H9 (cell line): ENCODE data around the gene CDH15. TPM values are rescaled to one million over a fixed set of nuclear protein-coding genes. Genes with fewer than 3 reads are reported as not detected.

Source experiments
- DNase-seq: peaks from one replicate; pipeline ENCODE4 v3.0.0-alpha.2; 2017
- H2AFZ ChIP-seq: one replicate; pipeline ENCODE4 v1.6.1; 2013; ENCODE audit warnings: mild to moderate bottlenecking, low read length, control low read depth, moderate library complexity
- H2AK5ac ChIP-seq: 2 replicates; pipeline ENCODE4 v1.6.1; 2013; ENCODE audit warnings: low read length, control low read depth, mixed read lengths; ENCODE audit not compliant: insufficient read length
- H2BK120ac ChIP-seq: one replicate; pipeline ENCODE4 v1.6.1; 2013; ENCODE audit warnings: low read depth, mild to moderate bottlenecking, low read length, control low read depth, inconsistent platforms; ENCODE audit not compliant: poor library complexity, severe bottlenecking
- H2BK12ac ChIP-seq: 2 replicates; pipeline ENCODE4 v1.6.1; 2013; ENCODE audit warnings: low read length, control low read depth, mixed read lengths, low read depth; ENCODE audit not compliant: insufficient read length
- H2BK15ac ChIP-seq: 2 replicates; pipeline ENCODE4 v1.6.1; 2013; ENCODE audit warnings: low read depth, low read length, control low read depth
- H2BK20ac ChIP-seq: one replicate; pipeline ENCODE4 v1.6.1; 2013; ENCODE audit warnings: low read depth, mild to moderate bottlenecking, low read length, control low read depth, inconsistent platforms; ENCODE audit not compliant: poor library complexity, severe bottlenecking
- H2BK5ac ChIP-seq: 2 replicates; pipeline ENCODE4 v1.6.1; 2013; ENCODE audit warnings: low read length, control low read depth, mixed read lengths; ENCODE audit not compliant: insufficient read length
- H3K14ac ChIP-seq: 2 replicates; pipeline ENCODE4 v1.6.1; 2013; ENCODE audit warnings: low read length, control low read depth; ENCODE audit not compliant: insufficient read depth
- H3K18ac ChIP-seq: 2 replicates; pipeline ENCODE4 v1.6.1; 2013; ENCODE audit warnings: low read depth, mild to moderate bottlenecking, mixed read lengths, low read length, control low read depth; ENCODE audit not compliant: insufficient read length
- H3K23ac ChIP-seq: 2 replicates; pipeline ENCODE4 v1.6.1; 2013; ENCODE audit warnings: low read length, control low read depth, mixed read lengths, low read depth; ENCODE audit not compliant: insufficient read length
- H3K23me2 ChIP-seq: 2 replicates; pipeline ENCODE4 v1.6.1; 2013; ENCODE audit warnings: low read depth, mild to moderate bottlenecking, mixed read lengths, low read length, control low read depth; ENCODE audit not compliant: insufficient read length, poor library complexity, severe bottlenecking
- H3K27ac ChIP-seq: 2 replicates; pipeline ENCODE4 v1.5.1; 2013; ENCODE audit warnings: low read length, control low read depth, mixed read lengths, low read depth; ENCODE audit not compliant: insufficient read length
- H3K27me3 ChIP-seq: 2 replicates; pipeline ENCODE4 v1.6.1; 2013; ENCODE audit warnings: low read length, control low read depth, inconsistent platforms; ENCODE audit not compliant: insufficient read depth
- H3K4ac ChIP-seq: 2 replicates; pipeline ENCODE4 v1.6.1; 2013; ENCODE audit warnings: low read depth, mild to moderate bottlenecking, control low read depth, inconsistent platforms, low read length, moderate library complexity
- H3K4me1 ChIP-seq: 2 replicates; pipeline ENCODE4 v1.6.1; 2013; ENCODE audit warnings: low read length, control low read depth, inconsistent platforms; ENCODE audit not compliant: insufficient read depth
- H3K4me2 ChIP-seq: 2 replicates; pipeline ENCODE4 v1.6.1; 2013; ENCODE audit warnings: low read length, control low read depth, mixed read lengths; ENCODE audit not compliant: insufficient read length, insufficient read depth
- H3K56ac ChIP-seq: 2 replicates; pipeline ENCODE4 v1.6.1; 2013; ENCODE audit warnings: low read depth, mild to moderate bottlenecking, mixed read lengths, low read length, control low read depth; ENCODE audit not compliant: insufficient read length
- H3K79me1 ChIP-seq: 2 replicates; pipeline ENCODE4 v1.6.1; 2013; ENCODE audit warnings: low read depth, mild to moderate bottlenecking, moderate library complexity, low read length, control low read depth, inconsistent platforms; ENCODE audit not compliant: insufficient read depth, poor library complexity, severe bottlenecking
- H3K79me2 ChIP-seq: 2 replicates; pipeline ENCODE4 v1.6.1; 2013; ENCODE audit warnings: low read length, control low read depth, inconsistent platforms; ENCODE audit not compliant: insufficient read depth
- H3K9ac ChIP-seq: 2 replicates; pipeline ENCODE4 v1.6.1; 2013; ENCODE audit warnings: low read length, control low read depth, mixed read lengths; ENCODE audit not compliant: insufficient read length; ENCODE audit errors: extremely low read depth
- H3K9me3 ChIP-seq: one replicate; pipeline ENCODE4 v1.6.1; 2013; ENCODE audit warnings: low read depth, low read length, inconsistent platforms; ENCODE audit not compliant: control insufficient read depth
- H3T11ph ChIP-seq: one replicate; pipeline ENCODE4 v1.6.1; 2013; ENCODE audit warnings: mild to moderate bottlenecking, low read length, control low read depth, inconsistent platforms
- H4K20me1 ChIP-seq: one replicate; pipeline ENCODE4 v1.6.1; 2013; ENCODE audit not compliant: control insufficient read depth, insufficient read length, insufficient read depth
- H4K5ac ChIP-seq: 2 replicates; pipeline ENCODE4 v1.6.1; 2013; ENCODE audit warnings: low read depth, mild to moderate bottlenecking, mixed read lengths, low read length, control low read depth; ENCODE audit not compliant: insufficient read length
- H4K8ac ChIP-seq: replicated peaks from 2 replicates; pipeline ENCODE4 v1.6.1; 2013; ENCODE audit warnings: low read length, control low read depth, mixed read lengths, low read depth; ENCODE audit not compliant: insufficient read length
- H4K91ac ChIP-seq: 2 replicates; pipeline ENCODE4 v1.6.1; 2013; ENCODE audit warnings: low read depth, mild to moderate bottlenecking, moderate library complexity, mixed read lengths, low read length, control low read depth; ENCODE audit not compliant: insufficient read length
- H3K27ac Mint-ChIP-seq, 3 experiments: 2 replicates in 2 of 3; 3 replicates in 1 of 3; pipeline ENCODE4 v1.8.0; 2020 to 2021; ENCODE audit warnings: mixed read lengths in 3 of 3, mild to moderate bottlenecking in 1 of 3, moderate library complexity in 1 of 3
- H3K27me3 Mint-ChIP-seq: 2 replicates; pipeline ENCODE4 v1.8.0; 2021; ENCODE audit warnings: low read depth, mild to moderate bottlenecking, moderate library complexity, mixed read lengths
- H3K36me3 Mint-ChIP-seq, 3 experiments: 2 replicates in 2 of 3; 3 replicates in 1 of 3; pipeline ENCODE4 v1.8.0; 2020 to 2021; ENCODE audit warnings: low read depth in 3 of 3, mixed read lengths in 3 of 3; ENCODE audit not compliant: insufficient read depth in 1 of 3
- H3K4me1 Mint-ChIP-seq, 2 experiments: 2 replicates each; pipeline ENCODE4 v1.8.0; 2020; ENCODE audit warnings: mixed read lengths in 2 of 2
- H3K4me3 Mint-ChIP-seq, 2 experiments: 2 replicates in 1 of 2; 3 replicates in 1 of 2; pipeline ENCODE4 v1.8.0; 2020 to 2021; ENCODE audit warnings: mild to moderate bottlenecking in 2 of 2, mixed read lengths in 2 of 2, moderate library complexity in 1 of 2
- H3K9me3 Mint-ChIP-seq, 2 experiments: 2 replicates in 1 of 2; 3 replicates in 1 of 2; pipeline ENCODE4 v1.8.0; 2020; ENCODE audit warnings: mild to moderate bottlenecking in 2 of 2, mixed read lengths in 2 of 2, moderate library complexity in 1 of 2
- WGBS: extraction: QIAGEN DNeasy Blood & Tissue Kit; methylation state at CpG from one replicate; pipeline ENCODE4 v1.1.7; 2013; ENCODE audit warnings: missing lambda C conversion rate, low lambda C conversion rate, mixed read lengths; ENCODE audit not compliant: insufficient read length; ENCODE audit errors: extremely low coverage; 5-methylcytosine and 5-hydroxymethylcytosine counted together
- total RNA-seq: library from RNA; stranded (reverse); gene quantifications from 2 replicates; pipeline ENCODE4 v1.2.1, GENCODE V29; 2021
- TF ChIP-seq, protein P1 (sequence below): fragments of 200-600 bp; sonication (generic); conservative IDR thresholded peaks from 3 replicates; pipeline ENCODE4 v1.8.0; 2021; ENCODE audit warnings: antibody characterized with exemption, mild to moderate bottlenecking

Gene CDH15
- total RNA-seq, 1 experiment from 2014 or later, result 0.28 TPM

DNA sequence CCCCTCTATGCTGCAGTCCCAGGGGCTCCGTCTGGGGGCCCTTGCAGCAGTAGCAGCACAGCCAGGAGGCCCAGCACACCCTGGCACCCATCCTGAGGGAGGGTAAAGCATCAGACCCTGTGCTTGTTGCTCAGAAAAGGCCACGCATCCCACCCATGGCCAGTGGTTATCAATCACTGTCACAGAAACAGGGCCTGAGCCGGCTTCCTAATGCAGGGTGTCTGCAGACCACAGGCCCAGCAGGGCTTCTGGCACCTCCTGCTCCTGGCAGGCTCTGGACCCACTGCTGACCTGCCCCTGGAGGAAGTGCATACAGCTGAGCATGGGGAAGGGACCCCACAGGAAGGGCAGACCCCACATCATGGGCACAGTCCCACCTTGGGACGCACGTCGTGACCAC, 26.9 kb upstream of the CDH15 start:
- no CpG with 5 or more reads among the region's 6 CpGs for WGBS
- Mint-ChIP-seq H3K36me3 (peaks cover 25 to 45% (median 43%) of the 10 kb centered on the region in 3 experiments), H3K9me3 (peaks cover 11 to 19% of the 10 kb centered on the region in 2 experiments; a peak in 4 of 5 replicates), H3K4me3 (no peak overlapping the region), H3K27me3 (no peaks in the 10 kb centered on the region; the same call in 1 of the 2 replicates), H3K27ac (no peak overlapping the region), H3K4me1 (no peaks in the 10 kb centered on the region)
- Histone ChIP-seq H2AK5ac (no peak overlapping the region), H4K91ac (no peak overlapping the region), H3K23ac (no peak overlapping the region), H3K4me1 (no peaks in the 10 kb centered on the region), H3K79me1 (no peaks in the 10 kb centered on the region), H3K27ac (no peak overlapping the region), H4K20me1 (no peaks in the 10 kb centered on the region), H3K4ac (no peak overlapping the region), H2AFZ (no peak overlapping the region), H3K14ac (no peak overlapping the region; the same call in 1 of the 2 replicates), H3K79me2 (no peaks in the 10 kb centered on the region), H2BK15ac (no peak overlapping the region), H3K9me3 (peaks cover 7% of the 10 kb centered on the region), H3T11ph (no peak overlapping the region), H3K23me2 (no peaks in the 10 kb centered on the region), H2BK20ac (no peak overlapping the region), H3K27me3 (no peaks in the 10 kb centered on the region), H3K4me2 (no peak overlapping the region), H3K9ac (no peak overlapping the region), H3K56ac (no peak overlapping the region), H2BK12ac (no peak overlapping the region), H3K18ac (no peak overlapping the region), H4K8ac (no peak overlapping the region), H4K5ac (no peak overlapping the region), H2BK120ac (no peak overlapping the region), H2BK5ac (no peak overlapping the region)
- no peak for DNase-seq
- TF ChIP-seq, protein P1, sequence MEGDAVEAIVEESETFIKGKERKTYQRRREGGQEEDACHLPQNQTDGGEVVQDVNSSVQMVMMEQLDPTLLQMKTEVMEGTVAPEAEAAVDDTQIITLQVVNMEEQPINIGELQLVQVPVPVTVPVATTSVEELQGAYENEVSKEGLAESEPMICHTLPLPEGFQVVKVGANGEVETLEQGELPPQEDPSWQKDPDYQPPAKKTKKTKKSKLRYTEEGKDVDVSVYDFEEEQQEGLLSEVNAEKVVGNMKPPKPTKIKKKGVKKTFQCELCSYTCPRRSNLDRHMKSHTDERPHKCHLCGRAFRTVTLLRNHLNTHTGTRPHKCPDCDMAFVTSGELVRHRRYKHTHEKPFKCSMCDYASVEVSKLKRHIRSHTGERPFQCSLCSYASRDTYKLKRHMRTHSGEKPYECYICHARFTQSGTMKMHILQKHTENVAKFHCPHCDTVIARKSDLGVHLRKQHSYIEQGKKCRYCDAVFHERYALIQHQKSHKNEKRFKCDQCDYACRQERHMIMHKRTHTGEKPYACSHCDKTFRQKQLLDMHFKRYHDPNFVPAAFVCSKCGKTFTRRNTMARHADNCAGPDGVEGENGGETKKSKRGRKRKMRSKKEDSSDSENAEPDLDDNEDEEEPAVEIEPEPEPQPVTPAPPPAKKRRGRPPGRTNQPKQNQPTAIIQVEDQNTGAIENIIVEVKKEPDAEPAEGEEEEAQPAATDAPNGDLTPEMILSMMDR, result no peak
